ENCODE measurements around the gene CKLF.

CKLF gene

GRCh38 chr16:66552286-66553177 is at the start of gene CKLF:
Gene CKLF, plus strand, starts transcription at chr16:66552576. Its CDS starts 140 bp downstream, at chr16:66552716.
- Histone ChIP-seq H3K27ac (ENCODE audit: low read depth, low read length) (peak within 1 kb of the TSS; percentile 93), H3K36me3 (ENCODE audit: control insufficient read depth, insufficient read depth, low read length) (no peaks in the 10 kb centered on the region), H3K27me3 (ENCODE audit: control insufficient read depth, insufficient read depth, low read length) (no peaks in the 10 kb centered on the region), H3K4me1 (ENCODE audit: control insufficient read depth, insufficient read depth, low read length) (peaks cover 9% of the 10 kb centered on the region), H3K4me3 (ENCODE audit: low read length) (peak within 1 kb of the TSS; percentile 87), H3K9ac (ENCODE audit: low read length) (peak within 1 kb of the TSS; percentile 43)

- no peaks in the 10 kb centered on the region for H3K36me3 ChIP-seq (ENCODE audit: control insufficient read depth, insufficient read depth, low read length)
- H3K4me1 ChIP-seq (ENCODE audit: control insufficient read depth, insufficient read depth, low read length): no peaks in the 10 kb centered on the region
- H3K27me3 ChIP-seq (ENCODE audit: control insufficient read depth, insufficient read depth, low read length): no peaks in the 10 kb centered on the region
- H3K9ac ChIP-seq (ENCODE audit: low read length): no peak overlapping the region
- H3K27ac ChIP-seq (ENCODE audit: low read depth, low read length): no peak overlapping the region
- H3K4me3 ChIP-seq (ENCODE audit: low read length): no peak overlapping the region
These were observed 49.3 kb upstream of the CKLF start for GRCh38 chr16:66503030-66503429.

DNA sequence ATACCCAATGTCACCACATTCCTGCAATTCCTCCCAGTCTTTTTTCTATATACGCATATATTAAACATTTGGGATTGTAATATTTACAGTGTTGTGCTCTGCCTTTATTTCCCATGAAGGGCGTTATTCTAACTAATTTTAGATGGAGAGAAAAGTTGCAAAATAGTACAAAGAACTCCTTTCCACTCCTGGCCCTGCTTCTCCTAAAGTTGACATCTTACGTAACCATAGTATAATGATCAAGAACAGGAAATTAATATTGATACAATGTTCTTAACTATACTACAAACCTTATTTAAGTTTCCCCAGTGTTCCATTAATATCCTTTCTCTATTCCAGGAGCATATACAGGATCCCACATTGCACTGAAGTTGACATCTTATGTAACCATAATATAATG is 48.8 kb upstream of the CKLF start:
- Histone ChIP-seq H3K36me3 (ENCODE audit: control insufficient read depth, insufficient read depth, low read length) (no peaks in the 10 kb centered on the region), H3K9ac (ENCODE audit: low read length) (no peak overlapping the region), H3K27ac (ENCODE audit: low read depth, low read length) (no peak overlapping the region), H3K4me1 (ENCODE audit: control insufficient read depth, insufficient read depth, low read length) (no peaks in the 10 kb centered on the region), H3K27me3 (ENCODE audit: control insufficient read depth, insufficient read depth, low read length) (no peaks in the 10 kb centered on the region), H3K4me3 (ENCODE audit: low read length) (no peak overlapping the region)

- H3K36me3 ChIP-seq (ENCODE audit: control insufficient read depth, insufficient read depth, low read length): no peaks in the 10 kb centered on the region
- H3K4me1 ChIP-seq (ENCODE audit: control insufficient read depth, insufficient read depth, low read length): peaks cover 7% of the 10 kb centered on the region
- H3K9ac ChIP-seq (ENCODE audit: low read length): no peak overlapping the region
- no peaks in the 10 kb centered on the region for H3K27me3 ChIP-seq (ENCODE audit: control insufficient read depth, insufficient read depth, low read length)
- no peak overlapping the region for H3K4me3 ChIP-seq (ENCODE audit: low read length)
- H3K27ac ChIP-seq (ENCODE audit: low read depth, low read length): no peak overlapping the region
These were observed 44.6 kb upstream of the CKLF start for GRCh38 chr16:66507731-66508239.

DNA sequence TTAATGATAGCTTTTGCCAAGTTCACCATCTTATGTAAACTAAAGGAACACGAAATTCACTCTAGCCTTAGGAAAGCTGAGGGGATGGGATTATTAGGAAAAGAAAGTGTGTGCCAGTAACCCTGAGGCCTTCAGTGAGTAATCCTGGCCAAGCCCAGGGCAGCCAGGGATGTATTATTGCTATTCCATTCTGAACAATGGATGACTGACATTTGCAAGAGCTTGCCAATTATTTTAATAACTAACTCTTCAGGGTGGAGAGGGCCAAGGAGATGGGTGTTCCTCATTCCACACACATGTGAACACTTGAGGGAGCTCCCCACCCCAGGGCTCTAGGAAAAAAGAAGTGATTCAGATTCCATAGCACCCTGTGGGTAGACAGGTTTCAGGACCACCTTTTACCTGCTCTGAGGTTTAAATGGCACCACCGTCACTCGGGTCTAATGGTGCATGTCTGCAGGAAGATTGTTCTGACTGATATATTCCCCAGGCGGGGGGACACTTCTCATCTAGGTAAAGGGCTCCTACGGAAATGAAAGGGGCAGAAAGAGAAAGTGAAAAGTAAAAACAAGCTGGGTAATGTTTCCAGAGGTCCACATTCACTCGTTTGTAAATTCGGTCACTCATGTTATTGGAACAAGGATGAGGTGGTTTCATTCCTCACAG is 44.0 kb upstream of the CKLF start:
- Histone ChIP-seq H3K4me1 (ENCODE audit: control insufficient read depth, insufficient read depth, low read length) (peaks cover 7% of the 10 kb centered on the region), H3K4me3 (ENCODE audit: low read length) (no peak overlapping the region), H3K27me3 (ENCODE audit: control insufficient read depth, insufficient read depth, low read length) (no peaks in the 10 kb centered on the region), H3K27ac (ENCODE audit: low read depth, low read length) (no peak overlapping the region), H3K36me3 (ENCODE audit: control insufficient read depth, insufficient read depth, low read length) (no peaks in the 10 kb centered on the region), H3K9ac (ENCODE audit: low read length) (no peak overlapping the region)

DNA sequence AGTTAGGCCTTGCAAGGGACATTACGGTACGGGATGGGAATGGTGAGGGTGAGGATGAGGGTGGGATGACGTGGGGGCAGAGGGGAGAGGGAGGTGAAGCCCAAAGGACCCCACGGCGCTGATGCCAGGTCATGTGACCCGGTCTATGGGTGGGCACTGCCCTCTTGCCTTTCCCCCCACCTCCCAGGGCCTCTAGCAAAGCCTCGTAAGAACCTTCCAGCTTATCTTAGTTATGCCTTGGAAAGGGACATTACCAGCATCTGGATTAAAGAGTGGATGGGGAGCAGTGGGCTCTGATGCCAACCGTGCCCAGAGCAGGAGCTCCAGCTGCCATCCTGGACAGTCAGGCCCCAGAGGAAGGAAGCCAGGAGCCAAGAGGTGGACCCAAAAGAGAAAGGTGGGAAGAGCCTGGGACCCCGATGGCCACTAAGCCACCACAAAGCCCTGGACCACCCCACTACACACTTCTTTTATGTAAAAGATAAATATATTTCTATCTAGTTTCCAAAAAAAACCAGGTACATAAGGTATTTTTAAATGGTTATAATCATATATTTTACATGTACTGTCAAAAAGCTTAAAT is 43.4 kb upstream of the CKLF start:
- no peak overlapping the region for H3K9ac ChIP-seq (ENCODE audit: low read length)
- H3K4me1 ChIP-seq (ENCODE audit: control insufficient read depth, insufficient read depth, low read length): peaks cover 7% of the 10 kb centered on the region
- no peaks in the 10 kb centered on the region for H3K36me3 ChIP-seq (ENCODE audit: control insufficient read depth, insufficient read depth, low read length)
- H3K27me3 ChIP-seq (ENCODE audit: control insufficient read depth, insufficient read depth, low read length): no peaks in the 10 kb centered on the region
- no peak overlapping the region for H3K27ac ChIP-seq (ENCODE audit: low read depth, low read length)
- no peak overlapping the region for H3K4me3 ChIP-seq (ENCODE audit: low read length)

DNA sequence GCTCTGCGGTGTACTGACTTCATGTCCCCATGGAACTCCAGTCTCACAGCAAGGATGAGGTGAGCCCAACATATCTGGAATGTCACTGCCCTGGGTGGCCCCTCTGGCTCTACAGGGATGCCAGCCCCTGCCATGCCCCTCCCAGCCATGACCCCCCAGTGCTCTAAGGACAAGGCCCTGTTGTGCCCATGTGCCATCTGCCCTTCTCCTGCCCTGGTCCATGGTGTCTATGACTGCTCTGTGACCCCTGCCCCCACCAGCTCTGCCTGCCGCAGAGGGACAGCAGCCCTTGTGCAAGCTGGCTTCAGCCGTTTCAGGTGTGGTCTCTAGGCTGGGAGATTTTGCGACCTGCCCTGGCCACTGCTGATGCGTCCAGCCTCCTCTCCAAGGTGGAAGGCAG is 42.8 kb upstream of the CKLF start:
- Histone ChIP-seq H3K4me3 (ENCODE audit: low read length) (no peak overlapping the region), H3K27me3 (ENCODE audit: control insufficient read depth, insufficient read depth, low read length) (no peaks in the 10 kb centered on the region), H3K27ac (ENCODE audit: low read depth, low read length) (no peak overlapping the region), H3K9ac (ENCODE audit: low read length) (no peak overlapping the region), H3K4me1 (ENCODE audit: control insufficient read depth, insufficient read depth, low read length) (peaks cover 7% of the 10 kb centered on the region), H3K36me3 (ENCODE audit: control insufficient read depth, insufficient read depth, low read length) (no peaks in the 10 kb centered on the region)

- Histone ChIP-seq H3K4me1 (ENCODE audit: control insufficient read depth, insufficient read depth, low read length) (peaks cover 7% of the 10 kb centered on the region), H3K36me3 (ENCODE audit: control insufficient read depth, insufficient read depth, low read length) (no peaks in the 10 kb centered on the region), H3K27ac (ENCODE audit: low read depth, low read length) (no peak overlapping the region), H3K9ac (ENCODE audit: low read length) (no peak overlapping the region), H3K4me3 (ENCODE audit: low read length) (no peak overlapping the region), H3K27me3 (ENCODE audit: control insufficient read depth, insufficient read depth, low read length) (no peaks in the 10 kb centered on the region)
These were observed 42.1 kb upstream of the CKLF start for GRCh38 chr16:66510298-66510697.

GRCh38 chr16:66510711-66511601 is 41.4 kb upstream of the CKLF start:
- Histone ChIP-seq H3K9ac (ENCODE audit: low read length) (no peak overlapping the region), H3K36me3 (ENCODE audit: control insufficient read depth, insufficient read depth, low read length) (no peaks in the 10 kb centered on the region), H3K27ac (ENCODE audit: low read depth, low read length) (no peak overlapping the region), H3K27me3 (ENCODE audit: control insufficient read depth, insufficient read depth, low read length) (no peaks in the 10 kb centered on the region), H3K4me3 (ENCODE audit: low read length) (no peak overlapping the region), H3K4me1 (ENCODE audit: control insufficient read depth, insufficient read depth, low read length) (peaks cover 7% of the 10 kb centered on the region)

GRCh38 chr16:66511602-66512271 is 40.6 kb upstream of the CKLF start:
- H3K36me3 ChIP-seq (ENCODE audit: control insufficient read depth, insufficient read depth, low read length): no peaks in the 10 kb centered on the region
- no peak overlapping the region for H3K4me3 ChIP-seq (ENCODE audit: low read length)
- no peak overlapping the region for H3K27ac ChIP-seq (ENCODE audit: low read depth, low read length)
- H3K27me3 ChIP-seq (ENCODE audit: control insufficient read depth, insufficient read depth, low read length): no peaks in the 10 kb centered on the region
- peaks cover 12% of the 10 kb centered on the region for H3K4me1 ChIP-seq (ENCODE audit: control insufficient read depth, insufficient read depth, low read length)
- H3K9ac ChIP-seq (ENCODE audit: low read length): no peak overlapping the region

DNA sequence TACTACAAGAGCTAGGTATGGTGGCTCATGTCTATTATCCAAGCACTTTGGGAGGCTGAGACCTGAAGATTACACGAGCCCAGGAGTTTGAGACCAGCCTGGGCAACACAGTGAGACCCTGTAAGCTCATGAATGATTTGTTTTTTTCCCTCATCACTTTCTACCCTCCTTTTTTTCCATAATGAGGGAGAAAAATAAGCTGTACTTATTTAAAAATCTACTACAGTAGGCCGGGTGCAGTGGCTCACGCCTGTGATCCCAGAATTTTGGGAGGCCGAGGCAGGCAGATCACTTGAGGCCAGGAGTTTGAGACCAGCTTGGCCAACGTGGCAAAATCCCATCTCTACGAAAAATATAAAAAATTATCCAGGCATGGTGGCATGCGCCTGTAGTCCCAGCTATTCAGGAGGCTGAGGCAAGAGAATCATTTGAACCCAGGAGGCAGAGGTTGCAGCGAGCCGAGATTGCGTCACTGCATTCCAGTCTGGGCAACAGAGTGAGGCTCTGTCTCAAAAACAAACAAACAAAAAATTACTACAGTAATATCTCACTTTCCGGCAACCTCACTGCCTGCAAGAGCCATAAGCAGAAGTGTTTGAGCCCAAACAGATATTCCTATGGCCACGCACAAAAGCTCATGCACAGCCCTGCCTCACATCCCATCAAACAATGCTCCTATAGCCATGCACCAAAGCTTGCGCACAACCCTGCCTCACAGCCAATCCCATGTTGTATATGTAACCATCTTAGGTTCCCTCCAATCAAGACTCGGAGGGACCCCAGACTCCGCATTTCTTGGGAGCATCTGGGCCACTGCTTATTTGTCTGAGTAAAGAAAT is 39.9 kb upstream of the CKLF start:
- H3K36me3 ChIP-seq (ENCODE audit: control insufficient read depth, insufficient read depth, low read length): no peaks in the 10 kb centered on the region
- H3K9ac ChIP-seq (ENCODE audit: low read length): no peak overlapping the region
- peaks cover 18% of the 10 kb centered on the region for H3K4me1 ChIP-seq (ENCODE audit: control insufficient read depth, insufficient read depth, low read length)
- no peaks in the 10 kb centered on the region for H3K27me3 ChIP-seq (ENCODE audit: control insufficient read depth, insufficient read depth, low read length)
- H3K27ac ChIP-seq (ENCODE audit: low read depth, low read length): no peak overlapping the region
- H3K4me3 ChIP-seq (ENCODE audit: low read length): no peak overlapping the region

All from rectal smooth muscle tissue (tissue), 1 donor.